Measurements from ENCODE around the gene CCNC. TPM values are rescaled to one million over a fixed set of nuclear protein-coding genes. Genes with fewer than 3 reads are reported as not detected.

The CCNC gene
- total RNA-seq, 1 experiment from 2014 or later = 93.1 TPM

DNA sequence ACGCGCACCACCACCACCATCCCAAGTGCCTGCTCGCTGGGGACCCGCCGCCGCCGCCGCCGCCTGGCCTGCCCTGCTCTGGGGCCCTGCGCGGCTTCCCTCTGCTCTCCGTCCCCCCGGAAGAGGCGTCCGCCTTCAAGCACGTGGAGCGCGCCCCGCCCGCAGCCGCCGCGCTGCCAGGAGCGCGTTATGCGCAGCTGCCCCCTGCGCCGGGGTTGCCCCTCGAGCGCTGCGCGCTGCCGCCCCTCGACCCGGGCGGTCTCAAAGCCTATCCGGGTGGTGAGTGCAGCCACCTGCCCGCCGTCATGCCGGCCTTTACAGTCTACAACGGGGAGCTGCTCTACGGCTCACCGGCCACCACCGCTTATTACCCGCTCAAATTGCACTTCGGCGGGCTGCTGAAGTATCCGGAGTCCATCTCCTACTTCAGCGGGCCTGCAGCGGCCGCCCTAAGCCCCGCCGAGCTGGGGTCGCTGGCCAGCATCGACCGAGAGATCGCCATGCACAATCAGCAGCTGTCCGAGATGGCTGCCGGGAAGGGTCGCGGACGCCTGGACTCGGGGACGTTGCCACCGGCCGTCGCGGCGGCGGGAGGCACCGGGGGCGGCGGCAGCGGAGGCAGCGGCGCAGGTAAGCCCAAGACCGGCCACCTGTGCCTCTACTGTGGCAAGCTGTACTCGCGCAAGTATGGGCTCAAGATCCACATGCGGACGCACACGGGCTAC, 45.4 kb upstream of the CCNC start (continued):
- TF ChIP-seq, protein P1, sequence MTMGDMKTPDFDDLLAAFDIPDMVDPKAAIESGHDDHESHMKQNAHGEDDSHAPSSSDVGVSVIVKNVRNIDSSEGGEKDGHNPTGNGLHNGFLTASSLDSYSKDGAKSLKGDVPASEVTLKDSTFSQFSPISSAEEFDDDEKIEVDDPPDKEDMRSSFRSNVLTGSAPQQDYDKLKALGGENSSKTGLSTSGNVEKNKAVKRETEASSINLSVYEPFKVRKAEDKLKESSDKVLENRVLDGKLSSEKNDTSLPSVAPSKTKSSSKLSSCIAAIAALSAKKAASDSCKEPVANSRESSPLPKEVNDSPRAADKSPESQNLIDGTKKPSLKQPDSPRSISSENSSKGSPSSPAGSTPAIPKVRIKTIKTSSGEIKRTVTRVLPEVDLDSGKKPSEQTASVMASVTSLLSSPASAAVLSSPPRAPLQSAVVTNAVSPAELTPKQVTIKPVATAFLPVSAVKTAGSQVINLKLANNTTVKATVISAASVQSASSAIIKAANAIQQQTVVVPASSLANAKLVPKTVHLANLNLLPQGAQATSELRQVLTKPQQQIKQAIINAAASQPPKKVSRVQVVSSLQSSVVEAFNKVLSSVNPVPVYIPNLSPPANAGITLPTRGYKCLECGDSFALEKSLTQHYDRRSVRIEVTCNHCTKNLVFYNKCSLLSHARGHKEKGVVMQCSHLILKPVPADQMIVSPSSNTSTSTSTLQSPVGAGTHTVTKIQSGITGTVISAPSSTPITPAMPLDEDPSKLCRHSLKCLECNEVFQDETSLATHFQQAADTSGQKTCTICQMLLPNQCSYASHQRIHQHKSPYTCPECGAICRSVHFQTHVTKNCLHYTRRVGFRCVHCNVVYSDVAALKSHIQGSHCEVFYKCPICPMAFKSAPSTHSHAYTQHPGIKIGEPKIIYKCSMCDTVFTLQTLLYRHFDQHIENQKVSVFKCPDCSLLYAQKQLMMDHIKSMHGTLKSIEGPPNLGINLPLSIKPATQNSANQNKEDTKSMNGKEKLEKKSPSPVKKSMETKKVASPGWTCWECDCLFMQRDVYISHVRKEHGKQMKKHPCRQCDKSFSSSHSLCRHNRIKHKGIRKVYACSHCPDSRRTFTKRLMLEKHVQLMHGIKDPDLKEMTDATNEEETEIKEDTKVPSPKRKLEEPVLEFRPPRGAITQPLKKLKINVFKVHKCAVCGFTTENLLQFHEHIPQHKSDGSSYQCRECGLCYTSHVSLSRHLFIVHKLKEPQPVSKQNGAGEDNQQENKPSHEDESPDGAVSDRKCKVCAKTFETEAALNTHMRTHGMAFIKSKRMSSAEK (CRISPR knock-in tag; IDR thresholded peaks at IDR 0.05; ENCODE audit: borderline replicate concordance) = no peak
- TF ChIP-seq, protein P2, sequence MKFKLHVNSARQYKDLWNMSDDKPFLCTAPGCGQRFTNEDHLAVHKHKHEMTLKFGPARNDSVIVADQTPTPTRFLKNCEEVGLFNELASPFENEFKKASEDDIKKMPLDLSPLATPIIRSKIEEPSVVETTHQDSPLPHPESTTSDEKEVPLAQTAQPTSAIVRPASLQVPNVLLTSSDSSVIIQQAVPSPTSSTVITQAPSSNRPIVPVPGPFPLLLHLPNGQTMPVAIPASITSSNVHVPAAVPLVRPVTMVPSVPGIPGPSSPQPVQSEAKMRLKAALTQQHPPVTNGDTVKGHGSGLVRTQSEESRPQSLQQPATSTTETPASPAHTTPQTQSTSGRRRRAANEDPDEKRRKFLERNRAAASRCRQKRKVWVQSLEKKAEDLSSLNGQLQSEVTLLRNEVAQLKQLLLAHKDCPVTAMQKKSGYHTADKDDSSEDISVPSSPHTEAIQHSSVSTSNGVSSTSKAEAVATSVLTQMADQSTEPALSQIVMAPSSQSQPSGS (CRISPR knock-in tag; IDR thresholded peaks at IDR 0.05; ENCODE audit: borderline replicate concordance, low read depth) = peak; percentile 12; the same call in 1 of the 2 replicates
- TF ChIP-seq ZNF138 (CRISPR knock-in tag; conservative IDR thresholded peaks at IDR 0.05) (0 out of 2 replicates have a peak, but pooled peaks have one; percentile 47), SOX15 (CRISPR knock-in tag; IDR thresholded peaks at IDR 0.05) (no peak), FOXK1 (CRISPR knock-in tag; IDR thresholded peaks at IDR 0.05) (peak; percentile 45; the same call in 1 of the 2 replicates), PRRX2 (CRISPR knock-in tag; IDR thresholded peaks at IDR 0.05) (no peak), TEAD4 (CRISPR knock-in tag; IDR thresholded peaks at IDR 0.05) (no peak; the same call in 1 of the 2 replicates), JAZF1 (CRISPR knock-in tag; IDR thresholded peaks at IDR 0.05) (no peak), ZNF219 (CRISPR knock-in tag; IDR thresholded peaks at IDR 0.05; ENCODE audit: borderline replicate concordance) (no peak), ZNF232 (CRISPR knock-in tag; IDR thresholded peaks at IDR 0.05) (no peak), ZNF423 (CRISPR knock-in tag; IDR thresholded peaks at IDR 0.05) (peak; percentile 45), KAT7 (CRISPR knock-in tag; IDR thresholded peaks at IDR 0.05; ENCODE audit: borderline replicate concordance) (no peak)
- TF ChIP-seq, protein P3, sequence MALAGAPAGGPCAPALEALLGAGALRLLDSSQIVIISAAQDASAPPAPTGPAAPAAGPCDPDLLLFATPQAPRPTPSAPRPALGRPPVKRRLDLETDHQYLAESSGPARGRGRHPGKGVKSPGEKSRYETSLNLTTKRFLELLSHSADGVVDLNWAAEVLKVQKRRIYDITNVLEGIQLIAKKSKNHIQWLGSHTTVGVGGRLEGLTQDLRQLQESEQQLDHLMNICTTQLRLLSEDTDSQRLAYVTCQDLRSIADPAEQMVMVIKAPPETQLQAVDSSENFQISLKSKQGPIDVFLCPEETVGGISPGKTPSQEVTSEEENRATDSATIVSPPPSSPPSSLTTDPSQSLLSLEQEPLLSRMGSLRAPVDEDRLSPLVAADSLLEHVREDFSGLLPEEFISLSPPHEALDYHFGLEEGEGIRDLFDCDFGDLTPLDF (CRISPR knock-in tag; IDR thresholded peaks at IDR 0.05) = no peak
- TF ChIP-seq, protein P4, sequence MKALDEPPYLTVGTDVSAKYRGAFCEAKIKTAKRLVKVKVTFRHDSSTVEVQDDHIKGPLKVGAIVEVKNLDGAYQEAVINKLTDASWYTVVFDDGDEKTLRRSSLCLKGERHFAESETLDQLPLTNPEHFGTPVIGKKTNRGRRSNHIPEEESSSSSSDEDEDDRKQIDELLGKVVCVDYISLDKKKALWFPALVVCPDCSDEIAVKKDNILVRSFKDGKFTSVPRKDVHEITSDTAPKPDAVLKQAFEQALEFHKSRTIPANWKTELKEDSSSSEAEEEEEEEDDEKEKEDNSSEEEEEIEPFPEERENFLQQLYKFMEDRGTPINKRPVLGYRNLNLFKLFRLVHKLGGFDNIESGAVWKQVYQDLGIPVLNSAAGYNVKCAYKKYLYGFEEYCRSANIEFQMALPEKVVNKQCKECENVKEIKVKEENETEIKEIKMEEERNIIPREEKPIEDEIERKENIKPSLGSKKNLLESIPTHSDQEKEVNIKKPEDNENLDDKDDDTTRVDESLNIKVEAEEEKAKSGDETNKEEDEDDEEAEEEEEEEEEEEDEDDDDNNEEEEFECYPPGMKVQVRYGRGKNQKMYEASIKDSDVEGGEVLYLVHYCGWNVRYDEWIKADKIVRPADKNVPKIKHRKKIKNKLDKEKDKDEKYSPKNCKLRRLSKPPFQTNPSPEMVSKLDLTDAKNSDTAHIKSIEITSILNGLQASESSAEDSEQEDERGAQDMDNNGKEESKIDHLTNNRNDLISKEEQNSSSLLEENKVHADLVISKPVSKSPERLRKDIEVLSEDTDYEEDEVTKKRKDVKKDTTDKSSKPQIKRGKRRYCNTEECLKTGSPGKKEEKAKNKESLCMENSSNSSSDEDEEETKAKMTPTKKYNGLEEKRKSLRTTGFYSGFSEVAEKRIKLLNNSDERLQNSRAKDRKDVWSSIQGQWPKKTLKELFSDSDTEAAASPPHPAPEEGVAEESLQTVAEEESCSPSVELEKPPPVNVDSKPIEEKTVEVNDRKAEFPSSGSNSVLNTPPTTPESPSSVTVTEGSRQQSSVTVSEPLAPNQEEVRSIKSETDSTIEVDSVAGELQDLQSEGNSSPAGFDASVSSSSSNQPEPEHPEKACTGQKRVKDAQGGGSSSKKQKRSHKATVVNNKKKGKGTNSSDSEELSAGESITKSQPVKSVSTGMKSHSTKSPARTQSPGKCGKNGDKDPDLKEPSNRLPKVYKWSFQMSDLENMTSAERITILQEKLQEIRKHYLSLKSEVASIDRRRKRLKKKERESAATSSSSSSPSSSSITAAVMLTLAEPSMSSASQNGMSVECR (CRISPR knock-in tag; IDR thresholded peaks at IDR 0.05; ENCODE audit: borderline replicate concordance) = peak; percentile 54; the same call in 1 of the 2 replicates
- TF ChIP-seq, protein P5, sequence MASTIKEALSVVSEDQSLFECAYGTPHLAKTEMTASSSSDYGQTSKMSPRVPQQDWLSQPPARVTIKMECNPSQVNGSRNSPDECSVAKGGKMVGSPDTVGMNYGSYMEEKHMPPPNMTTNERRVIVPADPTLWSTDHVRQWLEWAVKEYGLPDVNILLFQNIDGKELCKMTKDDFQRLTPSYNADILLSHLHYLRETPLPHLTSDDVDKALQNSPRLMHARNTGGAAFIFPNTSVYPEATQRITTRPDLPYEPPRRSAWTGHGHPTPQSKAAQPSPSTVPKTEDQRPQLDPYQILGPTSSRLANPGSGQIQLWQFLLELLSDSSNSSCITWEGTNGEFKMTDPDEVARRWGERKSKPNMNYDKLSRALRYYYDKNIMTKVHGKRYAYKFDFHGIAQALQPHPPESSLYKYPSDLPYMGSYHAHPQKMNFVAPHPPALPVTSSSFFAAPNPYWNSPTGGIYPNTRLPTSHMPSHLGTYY (CRISPR knock-in tag; IDR thresholded peaks at IDR 0.05) = no peak
- TF ChIP-seq, protein P6, sequence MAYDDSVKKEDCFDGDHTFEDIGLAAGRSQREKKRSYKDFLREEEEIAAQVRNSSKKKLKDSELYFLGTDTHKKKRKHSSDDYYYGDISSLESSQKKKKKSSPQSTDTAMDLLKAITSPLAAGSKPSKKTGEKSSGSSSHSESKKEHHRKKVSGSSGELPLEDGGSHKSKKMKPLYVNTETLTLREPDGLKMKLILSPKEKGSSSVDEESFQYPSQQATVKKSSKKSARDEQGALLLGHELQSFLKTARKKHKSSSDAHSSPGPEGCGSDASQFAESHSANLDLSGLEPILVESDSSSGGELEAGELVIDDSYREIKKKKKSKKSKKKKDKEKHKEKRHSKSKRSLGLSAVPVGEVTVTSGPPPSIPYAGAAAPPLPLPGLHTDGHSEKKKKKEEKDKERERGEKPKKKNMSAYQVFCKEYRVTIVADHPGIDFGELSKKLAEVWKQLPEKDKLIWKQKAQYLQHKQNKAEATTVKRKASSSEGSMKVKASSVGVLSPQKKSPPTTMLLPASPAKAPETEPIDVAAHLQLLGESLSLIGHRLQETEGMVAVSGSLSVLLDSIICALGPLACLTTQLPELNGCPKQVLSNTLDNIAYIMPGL (CRISPR knock-in tag; IDR thresholded peaks at IDR 0.05) = peak; percentile 81; the same call in 1 of the 2 replicates
- TF ChIP-seq, protein P7, sequence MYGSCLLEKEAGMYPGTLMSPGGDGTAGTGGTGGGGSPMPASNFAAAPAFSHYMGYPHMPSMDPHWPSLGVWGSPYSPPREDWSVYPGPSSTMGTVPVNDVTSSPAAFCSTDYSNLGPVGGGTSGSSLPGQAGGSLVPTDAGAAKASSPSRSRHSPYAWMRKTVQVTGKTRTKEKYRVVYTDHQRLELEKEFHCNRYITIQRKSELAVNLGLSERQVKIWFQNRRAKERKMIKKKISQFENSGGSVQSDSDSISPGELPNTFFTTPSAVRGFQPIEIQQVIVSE (CRISPR knock-in tag; IDR thresholded peaks at IDR 0.05; ENCODE audit: borderline replicate concordance) = no peak
- TF ChIP-seq, protein P8, sequence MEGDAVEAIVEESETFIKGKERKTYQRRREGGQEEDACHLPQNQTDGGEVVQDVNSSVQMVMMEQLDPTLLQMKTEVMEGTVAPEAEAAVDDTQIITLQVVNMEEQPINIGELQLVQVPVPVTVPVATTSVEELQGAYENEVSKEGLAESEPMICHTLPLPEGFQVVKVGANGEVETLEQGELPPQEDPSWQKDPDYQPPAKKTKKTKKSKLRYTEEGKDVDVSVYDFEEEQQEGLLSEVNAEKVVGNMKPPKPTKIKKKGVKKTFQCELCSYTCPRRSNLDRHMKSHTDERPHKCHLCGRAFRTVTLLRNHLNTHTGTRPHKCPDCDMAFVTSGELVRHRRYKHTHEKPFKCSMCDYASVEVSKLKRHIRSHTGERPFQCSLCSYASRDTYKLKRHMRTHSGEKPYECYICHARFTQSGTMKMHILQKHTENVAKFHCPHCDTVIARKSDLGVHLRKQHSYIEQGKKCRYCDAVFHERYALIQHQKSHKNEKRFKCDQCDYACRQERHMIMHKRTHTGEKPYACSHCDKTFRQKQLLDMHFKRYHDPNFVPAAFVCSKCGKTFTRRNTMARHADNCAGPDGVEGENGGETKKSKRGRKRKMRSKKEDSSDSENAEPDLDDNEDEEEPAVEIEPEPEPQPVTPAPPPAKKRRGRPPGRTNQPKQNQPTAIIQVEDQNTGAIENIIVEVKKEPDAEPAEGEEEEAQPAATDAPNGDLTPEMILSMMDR (IDR thresholded peaks at IDR 0.05) = no peak
